HepG2 (cell line): ENCODE results near the gene CA7. TPM values are rescaled to one million over a fixed set of nuclear protein-coding genes. Genes with fewer than 3 reads are reported as not detected.

Experiments
- ATF7 ChIP-seq, 2 experiments: fragments of 450-650 bp in 1 of 2; sonication (generic) in 1 of 2; formaldehyde crosslinking in 1 of 2; IDR thresholded peaks; 2 replicates each; pipeline versions ENCODE4 v1.4.0 to v1.6.1; 2016 to 2020; ENCODE audit warnings: antibody characterized with exemption in 1 of 2, mild to moderate bottlenecking in 1 of 2, missing genetic modification reagents in 1 of 2
- CBX2 ChIP-seq, 2 experiments: fragments of 200-600 bp in 1 of 2; sonication (generic); formaldehyde crosslinking in 1 of 2; IDR thresholded peaks; 2 replicates each; pipeline versions ENCODE4 v1.7.0 to v1.8.1; 2018 to 2022; ENCODE audit warnings: low read depth in 2 of 2, low read length in 1 of 2, mild to moderate bottlenecking in 1 of 2, missing genetic modification reagents in 1 of 2
- GLI4 ChIP-seq: sonication (generic); formaldehyde crosslinking; IDR thresholded peaks from 2 replicates; pipeline ENCODE4 v1.5.1; 2020; ENCODE audit warnings: missing genetic modification reagents, mild to moderate bottlenecking, moderate library complexity, borderline replicate concordance
- GZF1 ChIP-seq: sonication (generic); formaldehyde crosslinking; IDR thresholded peaks from 2 replicates; pipeline ENCODE4 v1.5.1; 2020; ENCODE audit warnings: mild to moderate bottlenecking, missing genetic modification reagents
- KDM6A ChIP-seq: IDR thresholded peaks from 2 replicates; pipeline ENCODE4 v1.6.1; 2016; ENCODE audit warnings: low read depth
- PBX3 ChIP-seq: sonication (generic); formaldehyde crosslinking; IDR thresholded peaks from 2 replicates; pipeline ENCODE4 v1.8.1; 2023; ENCODE audit warnings: missing genetic modification reagents, inconsistent platforms, borderline replicate concordance
- RERE ChIP-seq: IDR thresholded peaks from 2 replicates; pipeline ENCODE4 v1.6.1; 2016; ENCODE audit warnings: low read depth, missing genetic modification reagents, missing compliant biosample characterization
- RFXANK ChIP-seq: IDR thresholded peaks from 2 replicates; pipeline ENCODE4 v1.6.1; 2016
- TERF1 ChIP-seq: sonication (generic); formaldehyde crosslinking; IDR thresholded peaks from 2 replicates; pipeline ENCODE4 v1.8.0; 2022; ENCODE audit warnings: mild to moderate bottlenecking, missing genetic modification reagents, moderate library complexity
- ZBTB34 ChIP-seq: sonication (generic); formaldehyde crosslinking; IDR thresholded peaks from 2 replicates; pipeline ENCODE4 v1.8.0; 2022; ENCODE audit warnings: mild to moderate bottlenecking, missing genetic modification reagents
- ZGPAT ChIP-seq: IDR thresholded peaks from 2 replicates; pipeline ENCODE4 v1.6.1; 2016; ENCODE audit warnings: mild to moderate bottlenecking
- ZNF317 ChIP-seq: sonication (generic); formaldehyde crosslinking; IDR thresholded peaks from 2 replicates; pipeline ENCODE4 v1.5.0; 2020; ENCODE audit warnings: mild to moderate bottlenecking, missing genetic modification reagents
- ZNF597 ChIP-seq: sonication (generic); formaldehyde crosslinking; IDR thresholded peaks from 2 replicates; pipeline ENCODE4 v1.5.0; 2020; ENCODE audit warnings: missing genetic modification reagents
- ZNF652 ChIP-seq: IDR thresholded peaks from 2 replicates; pipeline ENCODE4 v1.6.1; 2016; ENCODE audit warnings: low read depth, borderline replicate concordance
- ZNF709 ChIP-seq: sonication (generic); formaldehyde crosslinking; IDR thresholded peaks from 2 replicates; pipeline ENCODE4 v1.5.0; 2020; ENCODE audit warnings: mild to moderate bottlenecking, missing genetic modification reagents
- ZNF839 ChIP-seq: sonication (generic); formaldehyde crosslinking; IDR thresholded peaks from 2 replicates; pipeline ENCODE4 v1.4.0; 2020; ENCODE audit warnings: missing genetic modification reagents, mild to moderate bottlenecking, borderline replicate concordance
- polyA plus RNA-seq, 8 experiments: library from polyadenylated mRNA; depleted of rRNA in 3 of 8; stranded (reverse) in 7 of 8; unstranded in 1 of 8; fragments of >200 nt; fragmentation: Illumina TruSeq in 4 of 8; extraction: Trizol in 4 of 8; gene quantifications; 2 replicates each; pipeline versions ENCODE4 v1.2.1 to v1.2.3, GENCODE V29; 2011 to 2016; ENCODE audit warnings: low read depth in 4 of 8, missing spikeins in 1 of 8, mixed read lengths in 1 of 8; ENCODE audit not compliant: insufficient read depth in 1 of 8
- total RNA-seq, 5 experiments: library from RNA; depleted of rRNA; stranded (reverse); fragments of >200 nt; fragmentation: Illumina TruSeq; extraction: Trizol; gene quantifications; 2 replicates each; pipeline ENCODE4 v1.2.3, GENCODE V29; 2016; ENCODE audit warnings: low read depth in 1 of 5

CA7 gene
- total and polyA plus RNA-seq, 2 of the 13 experiments (the other 11 are each of a cell fraction or from before 2014, with no cell fraction given), result not detected

GRCh38 chr16:66880288-66881013, 36.2 kb downstream of the CA7 start, which contains the start of gene PDP2 (continued):
- TF ChIP-seq GLI4 (CRISPR knock-in tag) (no peak), ZNF317 (CRISPR knock-in tag) (peak; percentile 63), PBX3 (CRISPR knock-in tag) (peak; percentile 97), GZF1 (CRISPR knock-in tag) (0 out of 2 replicates have a peak, but pooled peaks have one; percentile 80), RFXANK (CRISPR knock-in tag) (0 out of 2 replicates have a peak, but pooled peaks have one; percentile 62), ZGPAT (peak; percentile 98), ZNF709 (CRISPR knock-in tag) (peak; percentile 97), ZBTB34 (0 out of 2 replicates have a peak, but pooled peaks have one; percentile 32), ZNF597 (no peak), ZNF652 (CRISPR knock-in tag) (no peak; the same call in 1 of the 2 replicates), CBX2 (IDR thresholded peaks at IDR 0.05; ENCODE audit: low read depth, low read length) (no peak), CBX2 (CRISPR knock-in tag; IDR thresholded peaks at IDR 0.05; ENCODE audit: low read depth) (no peak), ZNF839 (CRISPR knock-in tag) (peak; percentile 84; the same call in 1 of the 2 replicates), KDM6A (CRISPR knock-in tag) (no peak), RERE (no peak), ATF7 (IDR thresholded peaks at IDR 0.05) (no peak), ATF7 (CRISPR knock-in tag; IDR thresholded peaks at IDR 0.05) (peak; percentile 83), TERF1 (no peak)
